GM23248 (cell line): ENCODE measurements around the gene MNAT1.

Experiments
- EZH2 ChIP-seq: fragments of 200-600 bp; sonication (generic); IDR thresholded peaks from 2 replicates; pipeline ENCODE4 v1.6.1; 2018; ENCODE audit warnings: antibody characterized with exemption, mild to moderate bottlenecking; ENCODE audit not compliant: insufficient read depth, poor library complexity, severe bottlenecking
- EZH2phosphoT487 ChIP-seq: fragments of 200-600 bp; sonication (generic); IDR thresholded peaks from 2 replicates; pipeline ENCODE4 v1.6.1; 2018; ENCODE audit warnings: antibody characterized with exemption, moderate library complexity, mild to moderate bottlenecking, low read depth; ENCODE audit not compliant: insufficient read depth

GRCh38 chr14:60893911-60894310, 159.3 kb downstream of the MNAT1 start:
- TF ChIP-seq EZH2 (no peak), EZH2phosphoT487 (no peak)
